SK-N-SH treated with all-trans-retinoic acid at 6 μM for 48 hours (cell line): Measurements from ENCODE around the gene TUB.

ENCODE experiments used
- ATAC-seq: fragments of 200-7000 bp; cut with Tn5 transposase; 3 replicates; pipeline ENCODE4 v1.9.1; 2020; ENCODE audit warnings: mild to moderate bottlenecking, moderate library complexity
- ARNTL ChIP-seq: fragments of 450-650 bp; formaldehyde crosslinking; IDR thresholded peaks from 2 replicates; pipeline ENCODE4 v1.5.0; 2020; ENCODE audit warnings: low read depth, mild to moderate bottlenecking, moderate library complexity, borderline replicate concordance
- BACH2 ChIP-seq: fragments of 250-450 bp; sonication (Bioruptor Pico); IDR thresholded peaks from 2 replicates; pipeline ENCODE4 v1.9.0; 2021; ENCODE audit warnings: mild to moderate bottlenecking, borderline replicate concordance
- CREB5 ChIP-seq: fragments of 250-450 bp; sonication (Bioruptor Pico); IDR thresholded peaks from 2 replicates; pipeline ENCODE4 v1.5.1; 2020; ENCODE audit warnings: low read depth, mild to moderate bottlenecking, moderate library complexity
- CSDC2 ChIP-seq: fragments of 250-450 bp; sonication (Bioruptor Pico); IDR thresholded peaks from 2 replicates; pipeline ENCODE4 v1.5.0; 2020; ENCODE audit warnings: mild to moderate bottlenecking, moderate library complexity
- CSRNP3 ChIP-seq: fragments of 250-450 bp; sonication (Bioruptor Pico); IDR thresholded peaks from 2 replicates; pipeline ENCODE4 v1.5.1; 2021; ENCODE audit warnings: mild to moderate bottlenecking, moderate library complexity
- ESRRG ChIP-seq: fragments of 250-450 bp; sonication (Bioruptor Pico); IDR thresholded peaks from 2 replicates; pipeline ENCODE4 v1.6.1; 2021; ENCODE audit warnings: mild to moderate bottlenecking
- GLIS3 ChIP-seq: fragments of 250-450 bp; sonication (Bioruptor Pico); IDR thresholded peaks from 2 replicates; pipeline ENCODE4 v1.5.0; 2020; ENCODE audit warnings: mild to moderate bottlenecking, moderate library complexity
- ISL1 ChIP-seq: fragments of 250-450 bp; sonication (Bioruptor Pico); IDR thresholded peaks from 2 replicates; pipeline ENCODE4 v2.1.2; 2022; ENCODE audit warnings: mild to moderate bottlenecking, moderate library complexity
- OSR1 ChIP-seq: fragments of 250-450 bp; sonication (Bioruptor Pico); IDR thresholded peaks from 2 replicates; pipeline ENCODE4 v1.8.0; 2022; ENCODE audit warnings: moderate library complexity, mild to moderate bottlenecking, inconsistent platforms
- PATZ1 ChIP-seq: fragments of 250-450 bp; sonication (Bioruptor Pico); IDR thresholded peaks from 2 replicates; pipeline ENCODE4 v1.8.0; 2020; ENCODE audit warnings: mild to moderate bottlenecking, moderate library complexity, borderline replicate concordance
- POU6F1 ChIP-seq: fragments of 250-450 bp; sonication (Bioruptor Pico); IDR thresholded peaks from 2 replicates; pipeline ENCODE4 v1.8.0; 2021; ENCODE audit warnings: low read depth, mild to moderate bottlenecking, moderate library complexity, borderline replicate concordance
- PPARA ChIP-seq: fragments of 250-450 bp; sonication (Bioruptor Pico); IDR thresholded peaks from 2 replicates; pipeline ENCODE4 v1.5.0; 2020; ENCODE audit warnings: mild to moderate bottlenecking, borderline replicate concordance
- RARB ChIP-seq: fragments of 250-450 bp; sonication (Bioruptor Pico); IDR thresholded peaks from 2 replicates; pipeline ENCODE4 v1.8.0; 2021; ENCODE audit warnings: mild to moderate bottlenecking, moderate library complexity
- TCF4 ChIP-seq: fragments of 250-450 bp; sonication (Bioruptor Pico); IDR thresholded peaks from 2 replicates; pipeline ENCODE4 v1.8.0; 2021; ENCODE audit warnings: mild to moderate bottlenecking, moderate library complexity, borderline replicate concordance
- TOX ChIP-seq: fragments of 250-450 bp; sonication (Bioruptor Pico); IDR thresholded peaks from 2 replicates; pipeline ENCODE4 v1.8.0; 2021; ENCODE audit warnings: mild to moderate bottlenecking, moderate library complexity, borderline replicate concordance
- TSHZ2 ChIP-seq: fragments of 250-450 bp; sonication (Bioruptor Pico); IDR thresholded peaks from 2 replicates; pipeline ENCODE4 v1.5.0; 2020; ENCODE audit warnings: mild to moderate bottlenecking, moderate library complexity
- ZC3H10 ChIP-seq: fragments of 250-450 bp; sonication (Bioruptor Pico); IDR thresholded peaks from 2 replicates; pipeline ENCODE4 v1.5.1; 2021; ENCODE audit warnings: mild to moderate bottlenecking, moderate library complexity
- ZNF70 ChIP-seq: fragments of 450-650 bp; formaldehyde crosslinking; IDR thresholded peaks from 2 replicates; pipeline ENCODE4 v1.5.0; 2020; ENCODE audit warnings: mild to moderate bottlenecking, moderate library complexity
- ZNF8 ChIP-seq: fragments of 450-650 bp; formaldehyde crosslinking; IDR thresholded peaks from 2 replicates; pipeline ENCODE4 v1.5.0; 2020; ENCODE audit warnings: mild to moderate bottlenecking, moderate library complexity

The TUB gene

GRCh38 chr11:8066036-8066910, 14.7 kb upstream of the TUB start:
- no peak for TF ChIP-seq ZC3H10 (CRISPR knock-in tag)
- TF ChIP-seq CSRNP3, result no peak
- no peak for TF ChIP-seq CSDC2 (CRISPR knock-in tag)
- no peak for TF ChIP-seq BACH2
- TF ChIP-seq CREB5 (CRISPR knock-in tag), result no peak
- no peak for TF ChIP-seq TOX (CRISPR knock-in tag)
- no peak for TF ChIP-seq OSR1 (CRISPR knock-in tag)
- no peak for TF ChIP-seq PATZ1 (CRISPR knock-in tag)
- no peak for TF ChIP-seq TSHZ2 (CRISPR knock-in tag)
- no peak for TF ChIP-seq GLIS3
- no peak for TF ChIP-seq TCF4 (CRISPR knock-in tag)
- TF ChIP-seq RARB (CRISPR knock-in tag), result no peak
- no peak for TF ChIP-seq POU6F1
- peak; percentile 6 for ATAC-seq

GRCh38 chr11:8066911-8067455, 14.0 kb upstream of the TUB start:
- TF ChIP-seq BACH2 (no peak), ISL1 (CRISPR knock-in tag) (no peak), ARNTL (CRISPR knock-in tag) (no peak), GLIS3 (no peak), PATZ1 (CRISPR knock-in tag) (no peak), PPARA (CRISPR knock-in tag) (no peak), CSRNP3 (no peak), TOX (CRISPR knock-in tag) (no peak), ZNF70 (CRISPR knock-in tag) (no peak), TCF4 (CRISPR knock-in tag) (no peak), TSHZ2 (CRISPR knock-in tag) (no peak), CSDC2 (CRISPR knock-in tag) (no peak), ESRRG (CRISPR knock-in tag) (no peak), POU6F1 (no peak), ZNF8 (CRISPR knock-in tag) (no peak), ZC3H10 (CRISPR knock-in tag) (no peak)
- ATAC-seq, result no peak
